H1 (cell line): Measurements from ENCODE around the gene SH3BP2. TPM values are rescaled to one million over a fixed set of nuclear protein-coding genes. Genes with fewer than 3 reads are reported as not detected.

Experiments used
- CTCF ChIA-PET: fragments of 300-600 bp; sonication (Branson Sonifier 250); formaldehyde crosslinking; loops from one replicate; lab custom pipeline; 2021; ENCODE audit not compliant: partially characterized antibody; lab: Charles Lee
- POLR2A ChIA-PET: fragments of 300-600 bp; sonication (Branson Sonifier 250); formaldehyde crosslinking; loops from one replicate; lab custom pipeline; 2021; ENCODE audit warnings: inconsistent platforms; ENCODE audit not compliant: partially characterized antibody; lab: Charles Lee
- DNase-seq, 2 experiments: peaks; one replicate each; pipeline versions ENCODE4 v3.0.0 to v3.0.0-alpha.2; 2010 to 2022; ENCODE audit warnings: low spot score in 2 of 2, low read depth in 1 of 2, mixed read lengths in 1 of 2
- FAIRE-seq: peaks from 2 replicates; lab custom pipeline; 2011; peaks lifted over from hg19 to GRCh38; lab: Jason Lieb, UNC
- H2AFZ ChIP-seq: 2 replicates; pipeline ENCODE4 v1.8.1; 2012; ENCODE audit warnings: low read length, inconsistent platforms
- H2AK5ac ChIP-seq: 2 replicates; pipeline ENCODE4 v1.6.1; 2013; ENCODE audit warnings: low read depth, low read length
- H2BK120ac ChIP-seq: replicated peaks from 2 replicates; pipeline ENCODE3; 2013; ENCODE audit warnings: low read depth, low read length, inconsistent platforms
- H2BK12ac ChIP-seq: 2 replicates; pipeline ENCODE4 v1.6.1; 2013; ENCODE audit warnings: low read depth, low read length
- H2BK15ac ChIP-seq: 2 replicates; pipeline ENCODE4 v1.6.1; 2013; ENCODE audit warnings: low read length
- H2BK20ac ChIP-seq: 2 replicates; pipeline ENCODE4 v1.6.1; 2013; ENCODE audit warnings: low read length
- H2BK5ac ChIP-seq: 2 replicates; pipeline ENCODE4 v1.6.1; 2013; ENCODE audit warnings: low read depth, low read length
- H3K14ac ChIP-seq: 2 replicates; pipeline ENCODE4 v1.6.1; 2013; ENCODE audit warnings: inconsistent platforms; ENCODE audit not compliant: insufficient read length
- H3K18ac ChIP-seq: 2 replicates; pipeline ENCODE4 v1.6.1; 2013; ENCODE audit warnings: low read length; ENCODE audit errors: extremely low read depth
- H3K23ac ChIP-seq: 2 replicates; pipeline ENCODE4 v1.6.1; 2013; ENCODE audit warnings: inconsistent platforms; ENCODE audit not compliant: insufficient read length
- H3K23me2 ChIP-seq: 2 replicates; pipeline ENCODE4 v1.6.1; 2013; ENCODE audit warnings: low read depth, low read length
- H3K27ac ChIP-seq: 2 replicates; pipeline ENCODE4 v1.6.1; 2011; ENCODE audit warnings: low read depth, low read length, inconsistent platforms
- H3K27me3 ChIP-seq, 4 experiments: replicated peaks in 1 of 4; 1 replicate in 1 of 4; 2 replicates in 3 of 4; pipeline versions ENCODE4 v1.6.1 to v1.8.1; 2011 to 2013; ENCODE audit warnings: low read length in 3 of 4, mild to moderate bottlenecking in 3 of 4, inconsistent platforms in 2 of 4, mixed read lengths in 2 of 4, moderate library complexity in 1 of 4; ENCODE audit not compliant: control insufficient read depth in 3 of 4, insufficient read depth in 3 of 4; ENCODE audit errors: extremely low read depth in 1 of 4
- H3K36me3 ChIP-seq, 4 experiments: 2 replicates each; pipeline versions ENCODE4 v1.6.1 to v1.8.1; 2011 to 2013; ENCODE audit warnings: mild to moderate bottlenecking in 4 of 4, low read length in 3 of 4, moderate library complexity in 2 of 4, control low read depth in 1 of 4, inconsistent platforms in 1 of 4; ENCODE audit not compliant: insufficient read depth in 4 of 4, control insufficient read depth in 2 of 4
- H3K4ac ChIP-seq: replicated peaks from 2 replicates; pipeline ENCODE3; 2013; ENCODE audit warnings: low read length, low read depth, mixed read lengths, inconsistent platforms; ENCODE audit not compliant: insufficient read length
- H3K4me1 ChIP-seq, 4 experiments: replicated peaks in 1 of 4; 1 replicate in 1 of 4; 2 replicates in 3 of 4; pipeline versions ENCODE4 v1.6.1 to v1.8.1; 2011 to 2013; ENCODE audit warnings: low read length in 3 of 4, inconsistent platforms in 2 of 4, mixed read lengths in 1 of 4; ENCODE audit not compliant: insufficient read depth in 4 of 4, control insufficient read depth in 3 of 4
- H3K4me2 ChIP-seq, 2 experiments: 2 replicates each; pipeline versions ENCODE4 v1.6.1 to v1.8.1; 2011 to 2013; ENCODE audit warnings: low read depth in 2 of 2, low read length in 2 of 2, control low read depth in 1 of 2, inconsistent platforms in 1 of 2, mild to moderate bottlenecking in 1 of 2; ENCODE audit not compliant: insufficient read depth in 1 of 2
- H3K4me3 ChIP-seq, 4 experiments: fragments of 200-600, 300-600 bp in 1 of 4; sonication (generic), shearing (Covaris generic), sonication (Bioruptor Twin) in 1 of 4; 2 replicates each; pipeline versions ENCODE4 v1.5.1 to v1.8.1; 2011 to 2016; ENCODE audit warnings: low read length in 4 of 4, low read depth in 3 of 4, control low read depth in 2 of 4, inconsistent platforms in 2 of 4, mild to moderate bottlenecking in 2 of 4, mixed read lengths in 1 of 4, moderate library complexity in 1 of 4; ENCODE audit not compliant: insufficient read depth in 2 of 4; ENCODE audit errors: extremely low read depth in 1 of 4
- H3K56ac ChIP-seq: replicated peaks from 2 replicates; pipeline ENCODE3; 2013; ENCODE audit warnings: low read depth, mild to moderate bottlenecking, mixed read lengths, low read length, inconsistent platforms; ENCODE audit not compliant: insufficient read length
- H3K79me1 ChIP-seq: 2 replicates; pipeline ENCODE4 v1.6.1; 2013; ENCODE audit warnings: low read depth, low read length, control low read depth
- H3K79me2 ChIP-seq, 2 experiments: 2 replicates each; pipeline versions ENCODE4 v1.6.1 to v1.8.1; 2012 to 2013; ENCODE audit warnings: low read length in 2 of 2, mild to moderate bottlenecking in 2 of 2, inconsistent platforms in 1 of 2; ENCODE audit not compliant: insufficient read depth in 2 of 2, control insufficient read depth in 1 of 2
- H3K9ac ChIP-seq, 4 experiments: replicated peaks in 1 of 4; 1 replicate in 1 of 4; 2 replicates in 3 of 4; pipeline versions ENCODE4 v1.6.1 to v1.8.1; 2011 to 2013; ENCODE audit warnings: low read depth in 3 of 4, low read length in 3 of 4, control low read depth in 2 of 4, mild to moderate bottlenecking in 2 of 4, moderate library complexity in 2 of 4, inconsistent platforms in 1 of 4; ENCODE audit errors: extremely low read depth in 1 of 4
- H3K9me3 ChIP-seq, 2 experiments: 2 replicates each; pipeline versions ENCODE4 v1.6.1 to v1.8.1; 2012 to 2013; ENCODE audit warnings: mild to moderate bottlenecking in 2 of 2, moderate library complexity in 2 of 2, control low read depth in 1 of 2, inconsistent platforms in 1 of 2, low read depth in 1 of 2, low read length in 1 of 2, mixed read lengths in 1 of 2; ENCODE audit not compliant: insufficient read depth in 2 of 2
- H4K20me1 ChIP-seq, 2 experiments: replicated peaks in 1 of 2; 2 replicates each; pipeline versions ENCODE3 to v1.8.1; 2011 to 2013; ENCODE audit warnings: inconsistent platforms in 2 of 2, low read length in 2 of 2, mild to moderate bottlenecking in 1 of 2; ENCODE audit not compliant: insufficient read depth in 2 of 2, control insufficient read depth in 1 of 2
- H4K5ac ChIP-seq: 2 replicates; pipeline ENCODE4 v1.6.1; 2013; ENCODE audit warnings: low read length, low read depth, mixed read lengths, inconsistent platforms; ENCODE audit not compliant: insufficient read length
- H4K8ac ChIP-seq: 2 replicates; pipeline ENCODE4 v1.8.0; 2013; ENCODE audit warnings: mild to moderate bottlenecking, moderate library complexity, low read length, inconsistent platforms; ENCODE audit not compliant: insufficient read depth; ENCODE audit errors: extremely low read depth
- H4K91ac ChIP-seq: replicated peaks from 2 replicates; pipeline ENCODE3; 2013; ENCODE audit warnings: low read length, mixed read lengths, inconsistent platforms; ENCODE audit not compliant: insufficient read length
- ASH2L ChIP-seq: fragments of 200-600, 300-600 bp; sonication (generic); IDR thresholded peaks from one replicate; pipeline ENCODE4 v1.7.1; 2017; ENCODE audit warnings: low read length
- BACH1 ChIP-seq: IDR thresholded peaks from 2 replicates; pipeline ENCODE4 v1.6.1; 2012; ENCODE audit warnings: low read length, improper control_type of control experiment
- BCL11A ChIP-seq, 2 experiments: IDR thresholded peaks; one replicate each; pipeline ENCODE4 v1.6.1; 2011; ENCODE audit warnings: low read depth in 2 of 2, low read length in 2 of 2, mild to moderate bottlenecking in 2 of 2
- EZH2 ChIP-seq: fragments of 200-600 bp; sonication (generic); IDR thresholded peaks from 2 replicates; pipeline ENCODE4 v1.7.1; 2012; ENCODE audit warnings: low read depth, mild to moderate bottlenecking, moderate library complexity, low read length, inconsistent platforms; ENCODE audit not compliant: severe bottlenecking
- RXRA ChIP-seq: IDR thresholded peaks from 2 replicates; pipeline ENCODE4 v1.6.1; 2011; ENCODE audit warnings: low read depth, mild to moderate bottlenecking, low read length, moderate library complexity; ENCODE audit not compliant: insufficient read depth
- TAF1 ChIP-seq: IDR thresholded peaks from 2 replicates; pipeline ENCODE4 v1.6.1; 2011; ENCODE audit warnings: mild to moderate bottlenecking, low read depth, low read length
- ZNF274 ChIP-seq: IDR thresholded peaks from 2 replicates; pipeline ENCODE4 v1.7.0; 2012; ENCODE audit warnings: low read length, borderline replicate concordance; ENCODE audit errors: extremely low read depth
- WGBS, 2 experiments: shearing (Covaris generic) in 1 of 2; methylation state at CpG; one replicate each; pipeline versions ENCODE4 v1.1.6 to v1.1.7; 2013 to 2015; ENCODE audit warnings: low lambda C conversion rate in 2 of 2, mixed read lengths in 2 of 2, inconsistent platforms in 1 of 2, low coverage in 1 of 2, missing lambda C conversion rate in 1 of 2; ENCODE audit not compliant: insufficient replicate concordance in 2 of 2, insufficient coverage in 1 of 2, insufficient read length in 1 of 2; ENCODE audit errors: extremely low coverage in 1 of 2, missing lambda C conversion rate in 1 of 2; 5-methylcytosine and 5-hydroxymethylcytosine counted together
- polyA plus RNA-seq, 7 experiments: library from polyadenylated mRNA; depleted of rRNA in 3 of 7; stranded (reverse) in 5 of 7; unstranded in 2 of 7; fragments of >200 nt in 5 of 7; fragments of 200-250 nt in 2 of 7; gene quantifications; 1 replicate in 5 of 7; 2 replicates in 1 of 7; 4 replicates in 1 of 7; pipeline versions ENCODE4 v1.2.1 to v1.2.3, GENCODE V29; 2011 to 2013; ENCODE audit warnings: missing spikeins in 2 of 7, mixed read lengths in 2 of 7
- total RNA-seq: library from RNA; stranded (reverse); fragmentation: NEBNext Ultra II Directional; extraction: Animal tissue kit (Norgen Biotek cat#: 25700); gene quantifications from 2 replicates; pipeline ENCODE4 v1.2.1, GENCODE V29; 2021
- TF ChIP-seq, protein P1 (sequence below): IDR thresholded peaks from 2 replicates; pipeline ENCODE4 v1.6.1; 2012; ENCODE audit warnings: low read length, inconsistent platforms
- TF ChIP-seq, protein P2 (sequence below): IDR thresholded peaks from 2 replicates; pipeline ENCODE4 v1.6.1; 2011; ENCODE audit warnings: low read depth, mild to moderate bottlenecking, low read length; ENCODE audit not compliant: insufficient read depth

SH3BP2 gene
- total and polyA plus RNA-seq, 2 of the 8 experiments (the other 6 are each of a cell fraction or from before 2014, with no cell fraction given): 27.4 to 31.4 TPM

DNA sequence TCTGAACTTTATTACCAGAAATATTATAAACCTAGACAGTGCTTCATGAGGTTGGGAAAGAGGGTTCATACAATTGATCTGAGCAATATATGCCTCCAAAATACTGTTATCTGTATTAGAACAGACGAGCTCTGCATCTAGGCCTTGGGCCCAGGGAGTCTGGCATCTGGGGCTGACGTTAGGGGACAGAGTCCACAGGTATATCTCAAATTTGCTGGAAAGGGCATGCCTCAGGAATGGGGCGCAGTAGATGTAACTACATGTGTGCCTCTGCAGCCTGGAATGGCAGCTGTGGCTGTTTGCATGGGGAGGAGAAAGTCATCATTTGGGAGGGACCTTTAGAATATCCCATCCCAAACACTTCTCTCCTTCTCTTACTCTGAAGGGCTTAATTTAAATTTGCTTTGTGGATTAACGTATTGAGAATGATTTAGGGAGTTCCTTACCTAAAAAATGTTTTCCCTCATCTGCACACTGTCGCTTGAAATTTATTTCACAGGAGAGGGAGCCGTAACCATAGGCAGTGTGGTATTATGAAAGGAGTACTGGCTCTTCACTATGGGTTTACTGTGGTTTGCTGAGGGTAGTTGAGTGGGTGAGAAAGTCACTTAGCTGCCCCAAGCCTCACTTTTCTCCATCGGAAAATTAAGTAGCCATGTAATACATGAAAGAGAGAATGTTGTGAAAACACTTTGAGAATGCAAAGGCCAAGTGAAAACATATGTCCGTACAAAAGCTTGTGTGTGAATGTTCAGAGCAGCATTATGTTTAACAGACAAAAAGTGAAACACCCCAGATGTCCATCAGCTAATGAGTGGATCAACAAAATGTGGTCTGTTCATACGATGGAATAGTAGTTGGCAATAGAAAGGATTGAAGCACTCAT lies 56.6 kb downstream of the SH3BP2 start:
- Histone ChIP-seq H3K56ac (no peak overlapping the region), H2BK20ac (no peak overlapping the region), H4K91ac (no peak overlapping the region), H3K27ac (no peak overlapping the region), H3K4me2 (no peak overlapping the region), H4K5ac (no peak overlapping the region), H3K79me2 (peaks cover 12 to 82% of the 10 kb centered on the region in 2 experiments), H3K9me3 (no peaks in the 10 kb centered on the region), H3K27me3 (no peaks in the 10 kb centered on the region), H2BK12ac (no peak overlapping the region), H3K14ac (no peak overlapping the region), H4K8ac (no peak overlapping the region), H3K79me1 (peaks cover 7% of the 10 kb centered on the region; the same call in 1 of the 2 replicates), H3K23me2 (peaks cover 2% of the 10 kb centered on the region; the same call in 1 of the 2 replicates), H2BK120ac (no peak overlapping the region), H2BK15ac (no peak overlapping the region), H2BK5ac (no peak overlapping the region), H3K9ac (no peak overlapping the region; a peak in 1 of 7 replicates), H3K4me1 (peaks cover 0 to 3% (median 0%) of the 10 kb centered on the region in 4 experiments; a peak in 2 of 7 replicates), H3K23ac (no peak overlapping the region), H2AK5ac (no peak overlapping the region), H3K18ac (no peak overlapping the region), H2AFZ (no peak overlapping the region), H3K4me3 (no peak overlapping the region), H4K20me1 (peaks cover 3 to 7% of the 10 kb centered on the region in 2 experiments), H3K4ac (no peak overlapping the region), H3K36me3 (peaks cover 0 to 8% (median 3%) of the 10 kb centered on the region in 4 experiments; a peak in 2 of 8 replicates)
- CTCF ChIA-PET: interaction anchor here (1.1 to 1.4 kb wide), 2 partner anchors 13 to 105 kb away, joined by 3 to 6 read pairs; no protein-coding TSS in a partner anchor
- DNase-seq (no peak), FAIRE-seq (no peak)
- POLR2A ChIA-PET: interaction anchor here (2.4 kb wide), 1 partner anchor 10 kb away, joined by 10 read pairs; no protein-coding TSS in a partner anchor
- 89% methylated on average over 9 of the region's 9 CpGs; no CpG with 5 or more reads in 1 of the 2 experiments for WGBS, 2 experiments
- TF ChIP-seq, protein P1, sequence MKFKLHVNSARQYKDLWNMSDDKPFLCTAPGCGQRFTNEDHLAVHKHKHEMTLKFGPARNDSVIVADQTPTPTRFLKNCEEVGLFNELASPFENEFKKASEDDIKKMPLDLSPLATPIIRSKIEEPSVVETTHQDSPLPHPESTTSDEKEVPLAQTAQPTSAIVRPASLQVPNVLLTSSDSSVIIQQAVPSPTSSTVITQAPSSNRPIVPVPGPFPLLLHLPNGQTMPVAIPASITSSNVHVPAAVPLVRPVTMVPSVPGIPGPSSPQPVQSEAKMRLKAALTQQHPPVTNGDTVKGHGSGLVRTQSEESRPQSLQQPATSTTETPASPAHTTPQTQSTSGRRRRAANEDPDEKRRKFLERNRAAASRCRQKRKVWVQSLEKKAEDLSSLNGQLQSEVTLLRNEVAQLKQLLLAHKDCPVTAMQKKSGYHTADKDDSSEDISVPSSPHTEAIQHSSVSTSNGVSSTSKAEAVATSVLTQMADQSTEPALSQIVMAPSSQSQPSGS: no peak
- TF ChIP-seq, protein P2, sequence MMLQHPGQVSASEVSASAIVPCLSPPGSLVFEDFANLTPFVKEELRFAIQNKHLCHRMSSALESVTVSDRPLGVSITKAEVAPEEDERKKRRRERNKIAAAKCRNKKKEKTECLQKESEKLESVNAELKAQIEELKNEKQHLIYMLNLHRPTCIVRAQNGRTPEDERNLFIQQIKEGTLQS: no peak
- no peak for TF ChIP-seq RXRA
- no peak for TF ChIP-seq EZH2
- no peak for TF ChIP-seq ZNF274
- no peak for TF ChIP-seq BACH1
- no peak for TF ChIP-seq TAF1
- TF ChIP-seq BCL11A (IDR thresholded peaks at IDR 0.05; ENCODE audit: low read depth in 2 of 2, low read length in 2 of 2): no peak
- no peak for TF ChIP-seq ASH2L
